Measurements from ENCODE around the gene AZI2. TPM values are rescaled to one million over a fixed set of nuclear protein-coding genes. Genes with fewer than 3 reads are reported as not detected.

The AZI2 gene
- total RNA-seq, 1 donor, result 82.0 TPM

- DNase-seq (ENCODE audit: low read depth), result no peak
- no peak for TF ChIP-seq CTCF (IDR thresholded peaks at IDR 0.05; ENCODE audit: insufficient read depth, low read length)
- no peak overlapping the region for H3K4me3 ChIP-seq (ENCODE audit: low read depth, low read length)
Observed at GRCh38 chr3:28279770-28280169, 68.9 kb downstream of the AZI2 start.

DNA sequence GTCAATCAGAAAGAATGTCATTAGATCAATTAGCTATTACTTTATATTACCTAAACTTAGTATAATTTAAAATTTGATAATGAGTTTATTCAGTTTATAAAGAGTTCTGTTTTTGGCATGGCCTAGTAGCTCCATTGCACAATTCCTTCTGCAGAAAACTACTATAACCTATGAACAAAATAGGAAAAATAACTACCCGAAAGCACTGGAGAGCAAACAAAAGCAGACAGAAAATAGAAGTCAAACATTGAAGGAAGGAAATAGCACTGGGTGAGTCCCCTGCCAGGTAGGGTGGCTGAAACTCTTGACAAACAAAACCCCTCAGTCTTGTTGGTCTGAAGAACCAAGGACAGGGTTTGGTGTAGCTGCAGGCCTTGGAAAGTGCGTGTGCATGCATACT, 69.7 kb downstream of the AZI2 start:
- DNase-seq (ENCODE audit: low read depth), result no peak
- H3K4me3 ChIP-seq (ENCODE audit: low read depth, low read length), result no peak overlapping the region
- no peak for TF ChIP-seq CTCF (IDR thresholded peaks at IDR 0.05; ENCODE audit: insufficient read depth, low read length)

DNA sequence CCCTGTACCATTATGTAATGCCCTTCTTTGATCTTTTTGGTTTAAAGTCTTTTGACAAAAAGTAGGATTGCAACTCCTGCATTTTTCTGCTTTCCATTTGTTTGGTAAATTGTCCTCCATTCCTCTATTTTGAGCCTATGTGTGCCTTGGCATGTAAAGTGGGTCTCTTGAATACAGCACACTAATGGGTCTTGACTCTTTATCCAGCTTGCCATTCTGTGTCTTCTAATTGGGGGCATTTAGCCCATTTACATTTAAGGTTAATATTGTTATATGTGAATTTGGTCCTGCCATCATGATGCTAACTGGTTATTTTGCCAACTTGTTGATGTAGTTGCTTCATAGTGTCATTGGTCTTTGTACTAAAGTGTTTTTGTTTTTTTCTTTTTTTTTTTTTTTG, 74.8 kb downstream of the AZI2 start:
- no peak overlapping the region for H3K4me3 ChIP-seq (ENCODE audit: low read depth, low read length)
- no peak for TF ChIP-seq CTCF (IDR thresholded peaks at IDR 0.05; ENCODE audit: insufficient read depth, low read length)
- DNase-seq (ENCODE audit: low read depth), result no peak

Other genes with a start within 250 kb of the AZI2 start
- gene CMC1, start 107.2 kb downstream of the AZI2 start, total RNA-seq (ENCODE audit: low replicate concordance), result 2.5 and 8.5 TPM in 2 replicates
- gene ZCWPW2, start 103 bp downstream of the AZI2 start, total RNA-seq (ENCODE audit: low replicate concordance), result 1.2 and 1.7 TPM in 2 replicates